ENCODE results near the gene LGR6. TPM values are rescaled to one million over a fixed set of nuclear protein-coding genes. Genes with fewer than 3 reads are reported as not detected.

The LGR6 gene
- total RNA-seq, 1 donor = not detected

DNA sequence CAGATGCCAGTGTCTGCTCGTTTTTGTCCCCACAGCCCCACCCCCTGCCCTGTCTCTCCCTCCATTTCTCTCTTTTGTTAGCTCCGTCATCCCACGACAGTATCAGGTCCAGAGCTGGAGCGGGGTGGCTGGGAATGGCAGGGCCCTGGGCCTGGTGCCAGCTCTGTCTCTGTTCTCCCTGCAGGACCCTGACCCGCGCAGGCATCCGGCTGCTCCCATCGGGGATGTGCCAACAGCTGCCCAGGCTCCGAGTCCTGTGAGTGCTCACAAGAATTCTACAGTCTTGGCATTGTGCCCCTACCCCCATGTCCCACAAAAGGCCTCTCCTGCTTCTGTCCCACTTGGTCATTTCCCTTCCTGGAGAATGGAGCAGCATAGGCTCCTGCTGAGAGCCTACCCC, 110.8 kb downstream of the LGR6 start:
- TF ChIP-seq, protein P1, sequence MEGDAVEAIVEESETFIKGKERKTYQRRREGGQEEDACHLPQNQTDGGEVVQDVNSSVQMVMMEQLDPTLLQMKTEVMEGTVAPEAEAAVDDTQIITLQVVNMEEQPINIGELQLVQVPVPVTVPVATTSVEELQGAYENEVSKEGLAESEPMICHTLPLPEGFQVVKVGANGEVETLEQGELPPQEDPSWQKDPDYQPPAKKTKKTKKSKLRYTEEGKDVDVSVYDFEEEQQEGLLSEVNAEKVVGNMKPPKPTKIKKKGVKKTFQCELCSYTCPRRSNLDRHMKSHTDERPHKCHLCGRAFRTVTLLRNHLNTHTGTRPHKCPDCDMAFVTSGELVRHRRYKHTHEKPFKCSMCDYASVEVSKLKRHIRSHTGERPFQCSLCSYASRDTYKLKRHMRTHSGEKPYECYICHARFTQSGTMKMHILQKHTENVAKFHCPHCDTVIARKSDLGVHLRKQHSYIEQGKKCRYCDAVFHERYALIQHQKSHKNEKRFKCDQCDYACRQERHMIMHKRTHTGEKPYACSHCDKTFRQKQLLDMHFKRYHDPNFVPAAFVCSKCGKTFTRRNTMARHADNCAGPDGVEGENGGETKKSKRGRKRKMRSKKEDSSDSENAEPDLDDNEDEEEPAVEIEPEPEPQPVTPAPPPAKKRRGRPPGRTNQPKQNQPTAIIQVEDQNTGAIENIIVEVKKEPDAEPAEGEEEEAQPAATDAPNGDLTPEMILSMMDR (IDR thresholded peaks at IDR 0.05; ENCODE audit: insufficient read depth, low read length) = no peak
- no peak overlapping the region for H3K4me3 ChIP-seq (ENCODE audit: low read depth, low read length)
- no peak for DNase-seq (ENCODE audit: low read depth)

DNA sequence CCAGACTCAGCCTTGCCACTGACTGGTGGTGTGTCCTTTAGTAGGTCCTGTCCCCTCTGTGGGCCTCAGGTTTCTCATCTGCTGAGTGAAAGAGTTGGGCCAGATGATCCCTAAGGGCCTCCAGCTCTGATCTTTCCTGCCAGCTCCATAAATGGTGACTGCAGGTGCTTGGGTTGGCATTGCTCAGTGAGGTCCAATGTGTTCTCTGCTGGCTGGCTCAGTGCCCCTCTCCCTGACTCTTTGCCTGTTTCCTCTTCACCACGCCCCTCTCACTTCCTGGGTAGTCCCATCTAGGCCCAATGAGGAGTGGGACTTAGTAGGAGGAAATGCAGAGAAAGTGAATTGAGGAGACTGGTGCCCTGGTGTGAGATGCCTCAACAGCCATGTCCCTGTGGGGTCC, 111.6 kb downstream of the LGR6 start:
- DNase-seq (ENCODE audit: low read depth) = no peak
- H3K4me3 ChIP-seq (ENCODE audit: low read depth, low read length) = no peak overlapping the region

GRCh38 chr1:202306535-202307345, 113.1 kb downstream of the LGR6 start:
- no peak overlapping the region for H3K4me3 ChIP-seq (ENCODE audit: low read depth, low read length)
- TF ChIP-seq, protein P1 (IDR thresholded peaks at IDR 0.05; ENCODE audit: insufficient read depth, low read length) = no peak
- DNase-seq (ENCODE audit: low read depth) = no peak

More for the DNA sequence above, 111.6 kb downstream of the LGR6 start:
- TF ChIP-seq, protein P1 (IDR thresholded peaks at IDR 0.05; ENCODE audit: insufficient read depth, low read length) = no peak

- TF ChIP-seq, protein P1 (IDR thresholded peaks at IDR 0.05; ENCODE audit: insufficient read depth, low read length) = no peak
- DNase-seq (ENCODE audit: low read depth) = no peak
- no peak overlapping the region for H3K4me3 ChIP-seq (ENCODE audit: low read depth, low read length)
Measured at GRCh38 chr1:202310071-202310725, 116.6 kb downstream of the LGR6 start.

- TF ChIP-seq, protein P1 (IDR thresholded peaks at IDR 0.05; ENCODE audit: insufficient read depth, low read length) = no peak
- H3K4me3 ChIP-seq (ENCODE audit: low read depth, low read length) = no peak overlapping the region
- DNase-seq (ENCODE audit: low read depth) = no peak
Measured at GRCh38 chr1:202310746-202311145, 117.1 kb downstream of the LGR6 start.

GRCh38 chr1:202311875-202312635, 118.5 kb downstream of the LGR6 start:
- peak; percentile 13 for DNase-seq (ENCODE audit: low read depth)

More at GRCh38 chr1:202311875-202312635, 118.5 kb downstream of the LGR6 start:
- H3K4me3 ChIP-seq (ENCODE audit: low read depth, low read length) = no peak overlapping the region
- TF ChIP-seq, protein P1 (IDR thresholded peaks at IDR 0.05; ENCODE audit: insufficient read depth, low read length) = no peak

Data from fibroblast of the aortic adventitia (primary cell).